GM23248 (cell line): Measurements from ENCODE around the gene RAD51B.

Experiments
- EZH2 ChIP-seq: fragments of 200-600 bp; sonication (generic); IDR thresholded peaks from 2 replicates; pipeline ENCODE4 v1.6.1; 2018; ENCODE audit warnings: antibody characterized with exemption, mild to moderate bottlenecking; ENCODE audit not compliant: insufficient read depth, poor library complexity, severe bottlenecking
- EZH2phosphoT487 ChIP-seq: fragments of 200-600 bp; sonication (generic); IDR thresholded peaks from 2 replicates; pipeline ENCODE4 v1.6.1; 2018; ENCODE audit warnings: antibody characterized with exemption, moderate library complexity, mild to moderate bottlenecking, low read depth; ENCODE audit not compliant: insufficient read depth

GRCh38 chr14:67982711-67983608 lies 163.4 kb downstream of the RAD51B start:
- no peak for TF ChIP-seq EZH2
- no peak for TF ChIP-seq EZH2phosphoT487
